BE2C (cell line): Measurements from ENCODE around the gene PKM.

Experiments
- DNase-seq: peaks from one replicate; pipeline ENCODE4 v3.0.0-alpha.2; 2020
- H3K27me3 ChIP-seq: fragments of 250-450 bp; sonication (Bioruptor Pico); 2 replicates; pipeline ENCODE4 v1.5.1; 2020; ENCODE audit warnings: mild to moderate bottlenecking
- H3K36me3 ChIP-seq: fragments of 250-450 bp; sonication (Bioruptor Pico); 2 replicates; pipeline ENCODE4 v1.5.1; 2020; ENCODE audit warnings: mild to moderate bottlenecking
- H3K4me1 ChIP-seq: fragments of 250-450 bp; sonication (Bioruptor Pico); 2 replicates; pipeline ENCODE4 v1.5.1; 2020
- H3K4me3 ChIP-seq: 2 replicates; pipeline ENCODE4 v1.5.1; 2011; ENCODE audit warnings: low read depth, low read length
- H3K9me3 ChIP-seq: fragments of 250-450 bp; sonication (Bioruptor Pico); 2 replicates; pipeline ENCODE4 v1.5.1; 2020
- TF ChIP-seq, protein P1 (sequence below): IDR thresholded peaks from 2 replicates; pipeline ENCODE4 v1.5.1; 2012; ENCODE audit warnings: mild to moderate bottlenecking, low read depth, low read length

PKM gene

DNA sequence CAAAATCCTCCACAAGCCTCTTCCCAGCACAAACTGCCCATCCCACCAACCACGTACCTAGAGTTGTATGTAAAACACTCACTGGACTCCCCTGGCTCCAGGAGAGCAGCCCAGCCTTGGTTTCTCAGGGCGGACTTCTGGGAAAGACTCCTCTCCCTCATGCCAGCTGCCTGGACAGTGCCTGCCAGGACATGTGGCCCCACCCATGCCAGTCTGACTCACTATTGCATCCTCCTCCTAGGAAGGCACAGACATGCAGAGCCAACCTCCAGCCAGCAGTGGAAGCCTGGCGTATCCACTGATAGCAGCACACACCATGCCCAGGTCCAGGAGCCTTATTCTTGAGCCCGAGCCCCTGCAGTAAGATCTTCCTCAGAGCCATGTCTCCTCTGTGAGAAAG is 8.6 kb downstream of the PKM start:
- H3K27me3 ChIP-seq: no peaks in the 10 kb centered on the region
- TF ChIP-seq, protein P1, sequence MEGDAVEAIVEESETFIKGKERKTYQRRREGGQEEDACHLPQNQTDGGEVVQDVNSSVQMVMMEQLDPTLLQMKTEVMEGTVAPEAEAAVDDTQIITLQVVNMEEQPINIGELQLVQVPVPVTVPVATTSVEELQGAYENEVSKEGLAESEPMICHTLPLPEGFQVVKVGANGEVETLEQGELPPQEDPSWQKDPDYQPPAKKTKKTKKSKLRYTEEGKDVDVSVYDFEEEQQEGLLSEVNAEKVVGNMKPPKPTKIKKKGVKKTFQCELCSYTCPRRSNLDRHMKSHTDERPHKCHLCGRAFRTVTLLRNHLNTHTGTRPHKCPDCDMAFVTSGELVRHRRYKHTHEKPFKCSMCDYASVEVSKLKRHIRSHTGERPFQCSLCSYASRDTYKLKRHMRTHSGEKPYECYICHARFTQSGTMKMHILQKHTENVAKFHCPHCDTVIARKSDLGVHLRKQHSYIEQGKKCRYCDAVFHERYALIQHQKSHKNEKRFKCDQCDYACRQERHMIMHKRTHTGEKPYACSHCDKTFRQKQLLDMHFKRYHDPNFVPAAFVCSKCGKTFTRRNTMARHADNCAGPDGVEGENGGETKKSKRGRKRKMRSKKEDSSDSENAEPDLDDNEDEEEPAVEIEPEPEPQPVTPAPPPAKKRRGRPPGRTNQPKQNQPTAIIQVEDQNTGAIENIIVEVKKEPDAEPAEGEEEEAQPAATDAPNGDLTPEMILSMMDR: no peak
- peak; percentile 37 for DNase-seq
- H3K4me3 ChIP-seq: no peak overlapping the region
- no peaks in the 10 kb centered on the region for H3K9me3 ChIP-seq
- peaks cover 41% of the 10 kb centered on the region for H3K4me1 ChIP-seq
- H3K36me3 ChIP-seq: peaks cover 91% of the 10 kb centered on the region

DNA sequence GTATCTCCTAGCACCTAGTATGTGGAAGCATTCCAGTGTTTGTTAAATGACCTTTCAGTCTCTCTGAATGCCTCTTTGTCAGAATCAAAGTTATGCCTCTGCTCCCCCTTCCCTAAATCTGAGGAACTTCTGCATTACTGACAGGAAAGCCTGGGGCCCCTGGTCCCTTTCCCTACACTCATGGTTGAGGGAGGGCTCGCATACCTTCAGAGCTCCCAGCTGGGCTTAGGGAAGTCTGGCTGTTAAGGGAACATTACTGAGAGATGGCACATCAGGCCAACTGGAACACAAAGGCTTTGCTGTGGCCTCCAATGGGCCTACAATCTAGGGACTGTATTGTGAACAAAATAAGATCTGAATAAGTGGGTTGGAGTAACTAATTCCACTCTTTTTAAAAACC is 10.3 kb downstream of the PKM start:
- TF ChIP-seq, protein P1: no peak
- Histone ChIP-seq H3K4me3 (no peak overlapping the region), H3K9me3 (no peaks in the 10 kb centered on the region), H3K27me3 (no peaks in the 10 kb centered on the region), H3K36me3 (peaks cover 91% of the 10 kb centered on the region), H3K4me1 (peaks cover 26% of the 10 kb centered on the region)
- DNase-seq: no peak

DNA sequence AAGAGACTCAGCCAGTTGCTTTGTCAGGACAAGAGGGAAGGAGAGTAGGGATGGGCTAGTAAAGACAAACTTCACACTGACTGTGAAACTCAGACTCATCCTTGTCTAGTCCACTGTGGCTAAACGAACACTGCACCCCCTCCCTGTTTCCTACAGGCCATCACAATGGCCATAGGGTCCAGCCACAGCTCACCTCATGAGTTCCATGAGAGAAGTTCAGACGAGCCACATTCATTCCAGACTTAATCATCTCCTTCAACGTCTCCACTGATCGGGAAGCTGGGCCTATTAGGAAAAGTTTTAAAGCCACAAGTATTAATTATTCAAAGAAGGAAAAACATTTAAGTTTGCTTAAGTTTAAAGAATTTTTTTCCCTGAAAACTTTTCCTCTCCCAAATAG is 13.8 kb downstream of the PKM start:
- TF ChIP-seq, protein P1: no peak

DNA sequence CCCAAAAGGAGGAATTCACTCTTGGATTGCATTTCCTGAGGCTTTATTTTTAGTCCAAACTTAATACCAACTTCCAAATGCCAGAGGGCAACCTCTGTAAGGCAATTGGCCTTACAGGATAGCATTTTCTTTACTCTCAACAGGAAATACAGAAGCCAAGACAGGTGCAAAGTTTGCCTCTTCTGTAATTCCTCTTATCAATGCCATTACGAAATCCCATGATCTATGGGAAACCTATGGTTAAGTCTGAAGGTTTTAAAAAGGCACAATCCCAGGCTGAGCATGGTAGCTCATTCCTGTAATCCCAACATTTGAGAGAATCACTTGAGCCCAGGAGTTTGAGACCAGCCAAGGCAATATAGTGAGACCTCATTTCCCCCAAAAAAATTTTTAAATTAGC is 14.9 kb downstream of the PKM start:
- H3K27me3 ChIP-seq: no peaks in the 10 kb centered on the region
- H3K36me3 ChIP-seq: peaks cover 100% of the 10 kb centered on the region
- H3K4me3 ChIP-seq: no peak overlapping the region
- H3K4me1 ChIP-seq: no peaks in the 10 kb centered on the region
- no peak for DNase-seq
- no peaks in the 10 kb centered on the region for H3K9me3 ChIP-seq
- TF ChIP-seq, protein P1: no peak

More for the DNA sequence above, 13.8 kb downstream of the PKM start:
- H3K9me3 ChIP-seq: no peaks in the 10 kb centered on the region
- H3K27me3 ChIP-seq: no peaks in the 10 kb centered on the region
- H3K36me3 ChIP-seq: peaks cover 98% of the 10 kb centered on the region
- no peak for DNase-seq
- peaks cover 3% of the 10 kb centered on the region; the same call in 1 of the 2 replicates for H3K4me1 ChIP-seq
- no peak overlapping the region for H3K4me3 ChIP-seq

DNA sequence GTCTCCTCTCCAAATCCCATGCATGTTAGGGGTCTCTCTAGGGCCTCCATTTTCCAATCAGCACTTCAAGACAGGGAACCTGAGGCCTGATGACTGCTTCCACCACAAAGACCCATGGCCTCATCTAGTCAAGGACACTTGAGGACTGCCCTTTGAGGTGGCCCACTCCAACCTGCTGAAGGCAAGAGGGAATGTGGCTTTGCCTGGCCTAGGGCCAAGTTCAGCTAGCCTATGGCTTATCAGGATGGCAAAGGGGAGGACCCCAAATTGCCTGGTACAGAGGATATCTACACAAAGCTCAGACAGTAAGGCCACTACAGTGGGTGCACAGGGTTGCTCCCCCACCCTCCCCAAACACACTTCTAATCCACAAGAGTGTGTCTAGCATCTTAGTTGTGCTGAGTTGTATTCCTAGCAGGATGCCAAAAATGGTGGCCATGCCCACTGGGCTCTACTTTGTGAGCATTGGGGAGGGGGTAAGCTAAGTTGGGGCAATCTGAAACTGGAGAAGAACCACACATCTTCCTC is 23.4 kb downstream of the PKM start:
- Histone ChIP-seq H3K9me3 (no peaks in the 10 kb centered on the region), H3K36me3 (peaks cover 98% of the 10 kb centered on the region), H3K27me3 (no peaks in the 10 kb centered on the region), H3K4me3 (no peak overlapping the region), H3K4me1 (peaks cover 24% of the 10 kb centered on the region)
- TF ChIP-seq, protein P1: no peak
- DNase-seq: no peak

DNA sequence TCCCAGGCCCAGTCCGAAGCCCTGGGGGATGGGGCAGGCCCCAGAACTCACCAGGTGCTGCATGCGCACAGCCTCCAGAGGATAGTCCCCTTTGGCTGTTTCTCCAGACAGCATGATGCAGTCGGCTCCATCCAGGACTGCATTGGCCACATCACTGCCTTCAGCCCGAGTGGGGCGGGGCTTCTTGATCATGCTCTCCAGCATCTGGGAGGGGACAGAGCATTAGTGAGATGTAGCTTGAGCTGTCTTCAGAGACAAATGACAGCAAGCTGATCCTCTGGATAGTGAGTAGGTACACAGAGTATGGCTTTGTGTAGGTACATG is 24.4 kb downstream of the PKM start:
- Histone ChIP-seq H3K4me1 (peaks cover 24% of the 10 kb centered on the region), H3K9me3 (no peaks in the 10 kb centered on the region), H3K36me3 (peaks cover 98% of the 10 kb centered on the region), H3K4me3 (no peak overlapping the region), H3K27me3 (no peaks in the 10 kb centered on the region)
- DNase-seq: no peak
- TF ChIP-seq, protein P1: no peak
